ENCODE measurements around the gene DGKG.

DGKG gene

DNA sequence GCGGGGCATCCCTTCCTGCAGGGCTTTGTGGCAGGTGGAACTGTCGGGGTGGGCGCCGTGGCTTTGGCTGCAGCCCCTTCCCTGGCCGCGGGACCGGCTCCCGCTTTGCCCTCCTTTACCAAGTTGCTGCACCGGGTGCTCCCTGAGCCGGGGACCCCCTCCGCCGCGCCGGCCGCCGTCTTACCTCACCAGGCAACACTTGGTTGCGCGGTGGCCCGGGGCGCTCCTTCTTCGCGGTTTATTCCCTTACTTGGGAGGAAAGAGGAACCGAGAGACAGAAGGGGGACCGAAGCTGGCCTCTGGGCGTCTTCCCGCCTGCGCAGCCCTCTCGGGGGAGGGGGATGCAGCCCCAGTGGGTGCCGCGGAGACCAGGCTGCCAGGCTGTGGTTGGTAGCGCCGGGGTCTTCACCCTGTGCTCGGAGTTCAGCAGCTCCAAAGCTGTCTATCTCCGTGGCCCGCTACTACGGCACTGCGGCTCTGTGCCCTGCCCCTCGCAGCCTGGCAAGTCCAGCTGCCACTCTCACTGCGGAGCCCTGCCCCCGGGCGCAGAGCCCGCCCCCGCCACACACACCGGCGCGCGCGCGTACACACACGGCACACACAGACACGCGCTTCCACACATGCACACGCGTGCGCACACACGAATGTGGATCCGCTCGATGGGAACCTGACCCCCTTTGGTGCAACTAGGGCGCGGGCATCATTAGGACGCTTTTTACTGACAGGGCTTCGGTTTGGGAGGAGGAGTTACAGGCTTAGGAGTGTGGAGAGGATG, at the start of gene DGKG:
TSS of gene DGKG (minus strand) at position 473 of the 775 bp plus-strand sequence. CDS start 41,775 bp downstream, outside the sequence.
- Histone ChIP-seq H3K9ac (ENCODE audit: low read length) (no peak within 1 kb of the TSS), H3K4me3 (ENCODE audit: low read depth, low read length) (peak within 1 kb of the TSS; percentile 55), H3K27ac (ENCODE audit: low read depth, low read length) (no peak within 1 kb of the TSS), H3K4me1 (ENCODE audit: control insufficient read depth, insufficient read depth, low read length) (peaks cover 7% of the 10 kb centered on the region), H3K36me3 (ENCODE audit: control insufficient read depth, insufficient read depth, low read length) (no peaks in the 10 kb centered on the region), H3K27me3 (ENCODE audit: control insufficient read depth, insufficient read depth, low read length) (peaks cover 90% of the 10 kb centered on the region), H3K9me3 (ENCODE audit: control insufficient read depth, insufficient read depth, low read depth, low read length) (no peaks in the 10 kb centered on the region)

- Histone ChIP-seq H3K27ac (ENCODE audit: low read depth, low read length) (no peak overlapping the region), H3K4me3 (ENCODE audit: low read depth, low read length) (no peak overlapping the region), H3K36me3 (ENCODE audit: control insufficient read depth, insufficient read depth, low read length) (no peaks in the 10 kb centered on the region), H3K27me3 (ENCODE audit: control insufficient read depth, insufficient read depth, low read length) (peaks cover 4% of the 10 kb centered on the region; the same call in 1 of the 2 replicates), H3K9ac (ENCODE audit: low read length) (no peak overlapping the region), H3K9me3 (ENCODE audit: control insufficient read depth, insufficient read depth, low read depth, low read length) (no peaks in the 10 kb centered on the region), H3K4me1 (ENCODE audit: control insufficient read depth, insufficient read depth, low read length) (peaks cover 25% of the 10 kb centered on the region)
These were observed 49.1 kb upstream of the DGKG start for GRCh38 chr3:186411089-186411488.

- Histone ChIP-seq H3K4me3 (ENCODE audit: low read depth, low read length) (no peak overlapping the region), H3K4me1 (ENCODE audit: control insufficient read depth, insufficient read depth, low read length) (peaks cover 7% of the 10 kb centered on the region; the same call in 1 of the 2 replicates), H3K36me3 (ENCODE audit: control insufficient read depth, insufficient read depth, low read length) (no peaks in the 10 kb centered on the region), H3K9me3 (ENCODE audit: control insufficient read depth, insufficient read depth, low read depth, low read length) (no peaks in the 10 kb centered on the region), H3K9ac (ENCODE audit: low read length) (no peak overlapping the region), H3K27ac (ENCODE audit: low read depth, low read length) (no peak overlapping the region), H3K27me3 (ENCODE audit: control insufficient read depth, insufficient read depth, low read length) (no peaks in the 10 kb centered on the region)
These were observed 44.9 kb upstream of the DGKG start for GRCh38 chr3:186406669-186407635.

GRCh38 chr3:186401556-186401955, 39.5 kb upstream of the DGKG start:
- Histone ChIP-seq H3K9me3 (ENCODE audit: control insufficient read depth, insufficient read depth, low read depth, low read length) (no peaks in the 10 kb centered on the region), H3K9ac (ENCODE audit: low read length) (no peak overlapping the region), H3K36me3 (ENCODE audit: control insufficient read depth, insufficient read depth, low read length) (no peaks in the 10 kb centered on the region), H3K4me3 (ENCODE audit: low read depth, low read length) (no peak overlapping the region), H3K4me1 (ENCODE audit: control insufficient read depth, insufficient read depth, low read length) (no peaks in the 10 kb centered on the region), H3K27me3 (ENCODE audit: control insufficient read depth, insufficient read depth, low read length) (no peaks in the 10 kb centered on the region), H3K27ac (ENCODE audit: low read depth, low read length) (no peak overlapping the region)

DNA sequence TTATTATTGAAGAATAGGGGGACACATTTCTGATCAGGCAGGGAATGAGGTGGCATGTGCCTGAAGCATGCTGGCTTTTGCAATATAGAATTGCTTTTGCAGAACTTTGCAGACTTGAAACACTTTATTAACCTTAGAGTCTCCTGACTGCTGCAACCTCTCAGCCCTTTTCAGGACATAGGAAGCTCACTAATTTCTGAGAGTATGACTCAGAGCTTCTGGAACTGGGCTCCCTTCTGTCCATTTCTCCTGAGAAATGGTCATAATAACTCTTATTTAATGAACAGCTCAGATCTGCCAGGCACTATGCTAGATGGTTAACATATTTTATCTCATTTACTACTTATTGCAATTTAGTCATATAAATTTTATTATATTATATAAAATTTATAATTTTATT, 38.6 kb upstream of the DGKG start:
- Histone ChIP-seq H3K27me3 (ENCODE audit: control insufficient read depth, insufficient read depth, low read length) (no peaks in the 10 kb centered on the region), H3K4me3 (ENCODE audit: low read depth, low read length) (no peak overlapping the region), H3K27ac (ENCODE audit: low read depth, low read length) (no peak overlapping the region), H3K4me1 (ENCODE audit: control insufficient read depth, insufficient read depth, low read length) (no peaks in the 10 kb centered on the region), H3K9me3 (ENCODE audit: control insufficient read depth, insufficient read depth, low read depth, low read length) (no peaks in the 10 kb centered on the region), H3K9ac (ENCODE audit: low read length) (no peak overlapping the region), H3K36me3 (ENCODE audit: control insufficient read depth, insufficient read depth, low read length) (no peaks in the 10 kb centered on the region)

GRCh38 chr3:186400026-186400425, 38.0 kb upstream of the DGKG start:
- Histone ChIP-seq H3K27me3 (ENCODE audit: control insufficient read depth, insufficient read depth, low read length) (no peaks in the 10 kb centered on the region), H3K27ac (ENCODE audit: low read depth, low read length) (no peak overlapping the region), H3K4me3 (ENCODE audit: low read depth, low read length) (no peak overlapping the region), H3K9me3 (ENCODE audit: control insufficient read depth, insufficient read depth, low read depth, low read length) (no peaks in the 10 kb centered on the region), H3K4me1 (ENCODE audit: control insufficient read depth, insufficient read depth, low read length) (no peaks in the 10 kb centered on the region), H3K9ac (ENCODE audit: low read length) (no peak overlapping the region), H3K36me3 (ENCODE audit: control insufficient read depth, insufficient read depth, low read length) (no peaks in the 10 kb centered on the region)

GRCh38 chr3:186394566-186395217, 32.7 kb upstream of the DGKG start:
- H3K4me1 ChIP-seq (ENCODE audit: control insufficient read depth, insufficient read depth, low read length): no peaks in the 10 kb centered on the region
- no peaks in the 10 kb centered on the region for H3K9me3 ChIP-seq (ENCODE audit: control insufficient read depth, insufficient read depth, low read depth, low read length)
- no peak overlapping the region for H3K9ac ChIP-seq (ENCODE audit: low read length)
- H3K36me3 ChIP-seq (ENCODE audit: control insufficient read depth, insufficient read depth, low read length): no peaks in the 10 kb centered on the region
- peaks cover under 1% of the 10 kb centered on the region; the same call in 1 of the 2 replicates for H3K27me3 ChIP-seq (ENCODE audit: control insufficient read depth, insufficient read depth, low read length)
- no peak overlapping the region for H3K4me3 ChIP-seq (ENCODE audit: low read depth, low read length)
- H3K27ac ChIP-seq (ENCODE audit: low read depth, low read length): no peak overlapping the region

DNA sequence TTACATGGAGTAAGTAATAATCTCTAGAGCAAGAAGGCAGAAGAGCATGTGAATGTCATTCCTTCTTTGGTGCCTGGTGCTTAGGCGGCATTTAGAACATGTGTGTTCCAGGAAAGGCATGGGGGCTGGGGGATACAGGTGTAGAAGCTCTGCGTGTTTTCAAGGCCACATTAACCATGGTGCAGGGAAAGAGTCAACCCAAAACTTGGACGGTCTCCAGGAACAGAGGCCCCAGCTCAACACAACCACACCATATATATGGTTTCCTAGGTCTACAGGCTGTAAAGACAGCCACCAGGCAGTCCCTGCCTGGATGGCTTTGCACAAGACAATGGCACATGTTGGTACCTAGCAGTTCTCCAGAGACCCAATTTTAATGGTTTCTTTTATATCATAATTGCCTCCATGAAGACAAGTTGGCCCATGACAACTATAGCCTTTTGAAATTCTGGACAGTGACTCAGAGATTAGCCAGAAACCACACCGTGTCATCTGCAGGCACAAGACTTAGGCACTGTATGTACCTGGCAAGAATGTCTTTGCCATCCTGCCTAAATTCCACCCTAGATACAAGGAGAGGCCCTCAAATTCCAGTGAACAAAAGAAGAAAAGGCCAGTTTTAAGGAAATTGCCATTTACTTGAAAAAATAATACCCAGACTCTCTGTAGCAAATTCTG, 25.0 kb upstream of the DGKG start:
- H3K27me3 ChIP-seq (ENCODE audit: control insufficient read depth, insufficient read depth, low read length): peaks cover 6% of the 10 kb centered on the region
- H3K9me3 ChIP-seq (ENCODE audit: control insufficient read depth, insufficient read depth, low read depth, low read length): no peaks in the 10 kb centered on the region
- H3K4me3 ChIP-seq (ENCODE audit: low read depth, low read length): no peak overlapping the region
- no peaks in the 10 kb centered on the region for H3K36me3 ChIP-seq (ENCODE audit: control insufficient read depth, insufficient read depth, low read length)
- no peak overlapping the region for H3K9ac ChIP-seq (ENCODE audit: low read length)
- no peak overlapping the region for H3K27ac ChIP-seq (ENCODE audit: low read depth, low read length)
- H3K4me1 ChIP-seq (ENCODE audit: control insufficient read depth, insufficient read depth, low read length): peaks cover 12% of the 10 kb centered on the region; the same call in 1 of the 2 replicates

GRCh38 chr3:186385856-186386602, 24.0 kb upstream of the DGKG start:
- H3K9me3 ChIP-seq (ENCODE audit: control insufficient read depth, insufficient read depth, low read depth, low read length): no peaks in the 10 kb centered on the region
- no peaks in the 10 kb centered on the region for H3K36me3 ChIP-seq (ENCODE audit: control insufficient read depth, insufficient read depth, low read length)
- H3K4me3 ChIP-seq (ENCODE audit: low read depth, low read length): no peak overlapping the region
- H3K4me1 ChIP-seq (ENCODE audit: control insufficient read depth, insufficient read depth, low read length): peaks cover 12% of the 10 kb centered on the region; the same call in 1 of the 2 replicates
- H3K27ac ChIP-seq (ENCODE audit: low read depth, low read length): no peak overlapping the region
- H3K9ac ChIP-seq (ENCODE audit: low read length): no peak overlapping the region
- peaks cover 9% of the 10 kb centered on the region for H3K27me3 ChIP-seq (ENCODE audit: control insufficient read depth, insufficient read depth, low read length)

All from HUES6 (cell line).